Fibroblast of lung (primary cell): ENCODE measurements around the gene PHIP.

ENCODE experiments used
- EZH2 ChIP-seq: IDR thresholded peaks from 2 replicates; pipeline ENCODE4 v1.5.1; 2012; ENCODE audit warnings: low read length, control low read depth, mild to moderate bottlenecking; ENCODE audit errors: missing control alignments
- TF ChIP-seq, protein P1 (sequence below), 2 donors: IDR thresholded peaks in 1 of 2; conservative IDR thresholded peaks in 1 of 2; 1 replicate in 1 of 2; 2 replicates in 1 of 2; pipeline ENCODE4 v1.5.1; 2011 to 2012; ENCODE audit warnings: low read length in 2 of 2, control low read depth in 1 of 2, inconsistent platforms in 1 of 2, low read depth in 1 of 2, mild to moderate bottlenecking in 1 of 2

DNA sequence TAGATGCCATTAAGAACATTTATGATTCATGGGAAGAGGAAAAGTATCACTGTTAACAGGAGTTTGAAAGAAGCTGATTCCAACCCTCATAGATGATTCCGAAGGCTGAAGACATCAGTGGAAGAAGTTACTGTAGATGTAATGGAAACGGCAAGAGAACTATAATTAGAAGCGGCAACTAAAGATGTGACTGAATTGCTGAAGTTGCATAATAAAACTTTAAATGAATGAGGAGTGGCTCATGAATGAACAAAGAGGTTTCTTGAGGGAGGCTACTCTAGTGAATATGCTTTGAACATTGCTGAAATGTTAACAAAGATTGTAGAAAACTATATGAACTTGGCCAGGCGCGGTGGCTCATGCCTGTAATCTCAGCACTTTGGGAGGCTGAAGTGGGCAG, 84.1 kb downstream of the PHIP start:
- TF ChIP-seq, protein P1, sequence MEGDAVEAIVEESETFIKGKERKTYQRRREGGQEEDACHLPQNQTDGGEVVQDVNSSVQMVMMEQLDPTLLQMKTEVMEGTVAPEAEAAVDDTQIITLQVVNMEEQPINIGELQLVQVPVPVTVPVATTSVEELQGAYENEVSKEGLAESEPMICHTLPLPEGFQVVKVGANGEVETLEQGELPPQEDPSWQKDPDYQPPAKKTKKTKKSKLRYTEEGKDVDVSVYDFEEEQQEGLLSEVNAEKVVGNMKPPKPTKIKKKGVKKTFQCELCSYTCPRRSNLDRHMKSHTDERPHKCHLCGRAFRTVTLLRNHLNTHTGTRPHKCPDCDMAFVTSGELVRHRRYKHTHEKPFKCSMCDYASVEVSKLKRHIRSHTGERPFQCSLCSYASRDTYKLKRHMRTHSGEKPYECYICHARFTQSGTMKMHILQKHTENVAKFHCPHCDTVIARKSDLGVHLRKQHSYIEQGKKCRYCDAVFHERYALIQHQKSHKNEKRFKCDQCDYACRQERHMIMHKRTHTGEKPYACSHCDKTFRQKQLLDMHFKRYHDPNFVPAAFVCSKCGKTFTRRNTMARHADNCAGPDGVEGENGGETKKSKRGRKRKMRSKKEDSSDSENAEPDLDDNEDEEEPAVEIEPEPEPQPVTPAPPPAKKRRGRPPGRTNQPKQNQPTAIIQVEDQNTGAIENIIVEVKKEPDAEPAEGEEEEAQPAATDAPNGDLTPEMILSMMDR (conservative IDR thresholded peaks at IDR 0.05 in 1 of 2, IDR thresholded peaks at IDR 0.05 in 1 of 2; ENCODE audit: low read depth in 1 of 2, low read length in 2 of 2), result no peak
- TF ChIP-seq EZH2, result no peak
